ENCODE results near the gene BRSK2. TPM values are rescaled to one million over a fixed set of nuclear protein-coding genes. Genes with fewer than 3 reads are reported as not detected.

BRSK2 gene
- total RNA-seq, 1 donor from 2014 or later: 0.06 TPM

DNA sequence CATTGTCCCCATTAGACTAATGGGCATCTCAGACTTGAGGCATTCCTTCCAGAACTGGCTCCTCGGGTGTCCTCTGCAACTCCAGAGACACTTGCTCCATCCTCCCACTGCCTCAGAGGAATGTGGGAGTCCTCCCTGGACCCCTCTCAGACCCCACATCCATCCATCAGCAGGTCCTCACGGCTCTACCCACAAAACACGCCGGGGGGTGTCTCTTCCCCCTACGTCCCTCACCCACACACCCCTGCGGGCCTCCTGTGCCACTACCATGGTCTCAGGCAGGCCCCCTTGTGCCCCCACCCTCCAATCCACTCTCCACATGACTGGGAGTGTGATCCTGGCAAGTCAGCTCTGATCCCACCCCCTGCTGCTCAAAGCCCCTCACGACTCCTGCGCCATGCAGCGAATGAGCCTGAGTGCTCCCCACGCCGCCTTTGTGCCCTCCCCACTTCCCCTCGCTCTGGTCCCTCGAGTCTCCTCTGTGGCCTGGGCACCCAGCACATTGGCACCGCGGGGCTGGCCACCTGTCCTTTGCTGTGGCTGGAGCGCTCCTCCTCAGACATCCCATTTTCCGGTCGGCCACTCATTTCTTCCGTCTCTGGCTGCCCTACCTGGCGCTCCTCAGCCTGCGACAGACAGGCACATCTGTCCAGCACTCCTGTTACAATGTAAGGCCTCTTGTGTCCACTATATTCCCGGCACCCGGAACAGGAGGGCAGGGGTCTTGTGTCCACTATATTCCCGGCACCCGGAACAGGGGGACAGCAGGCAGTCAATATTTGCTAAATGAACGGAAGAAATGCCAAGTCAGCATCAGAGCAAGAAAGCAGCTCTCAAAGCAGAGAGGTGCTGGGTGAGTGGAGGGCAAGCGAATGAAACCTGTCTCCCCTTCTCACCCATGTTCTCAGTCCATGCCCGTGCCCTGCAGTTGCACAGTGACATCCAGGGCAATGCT is 111.0 kb downstream of the BRSK2 start:
- H3K4me3 ChIP-seq (ENCODE audit: low read depth, low read length): no peak overlapping the region
- DNase-seq (ENCODE audit: low read depth): no peak
- TF ChIP-seq CTCF (conservative IDR thresholded peaks at IDR 0.05; ENCODE audit: low read depth, low read length): no peak

DNA sequence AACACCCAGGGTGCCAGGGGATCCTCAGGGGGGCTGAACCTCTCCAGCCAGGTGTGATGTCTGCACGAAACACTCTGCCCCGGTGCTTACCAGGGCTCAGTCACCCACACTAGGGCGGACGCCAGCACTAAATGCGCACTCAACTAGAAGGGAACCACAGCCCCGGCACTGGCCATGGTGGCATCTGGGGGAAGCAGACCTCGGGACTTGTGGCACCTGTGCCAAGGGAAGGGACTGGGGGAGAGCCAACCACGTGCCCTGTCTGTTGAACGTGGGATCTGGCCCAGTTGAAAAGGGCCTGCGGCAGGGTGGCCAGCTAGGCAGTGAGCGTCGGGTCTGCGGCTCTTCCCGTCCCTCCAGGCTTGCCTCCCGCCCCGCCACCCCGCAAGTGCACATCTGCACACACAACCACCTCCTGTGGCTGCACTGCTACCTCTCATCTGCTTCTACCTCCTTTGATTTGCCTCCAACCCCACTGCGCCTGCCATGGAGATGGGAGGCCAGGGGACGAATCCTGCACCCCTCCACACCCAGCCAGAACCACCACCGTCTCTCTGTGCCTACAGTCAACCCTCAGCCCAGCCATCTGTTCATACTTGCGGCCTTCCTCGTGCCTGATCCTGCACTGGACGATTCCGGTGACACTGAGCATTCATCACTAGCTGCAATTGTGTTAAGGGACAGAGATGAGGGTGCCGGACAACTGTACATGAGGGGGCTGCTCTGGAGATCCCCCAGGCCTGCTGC is 111.9 kb downstream of the BRSK2 start:
- TF ChIP-seq CTCF (conservative IDR thresholded peaks at IDR 0.05; ENCODE audit: low read depth, low read length): no peak
- H3K4me3 ChIP-seq (ENCODE audit: low read depth, low read length): no peak overlapping the region
- DNase-seq (ENCODE audit: low read depth): no peak

DNA sequence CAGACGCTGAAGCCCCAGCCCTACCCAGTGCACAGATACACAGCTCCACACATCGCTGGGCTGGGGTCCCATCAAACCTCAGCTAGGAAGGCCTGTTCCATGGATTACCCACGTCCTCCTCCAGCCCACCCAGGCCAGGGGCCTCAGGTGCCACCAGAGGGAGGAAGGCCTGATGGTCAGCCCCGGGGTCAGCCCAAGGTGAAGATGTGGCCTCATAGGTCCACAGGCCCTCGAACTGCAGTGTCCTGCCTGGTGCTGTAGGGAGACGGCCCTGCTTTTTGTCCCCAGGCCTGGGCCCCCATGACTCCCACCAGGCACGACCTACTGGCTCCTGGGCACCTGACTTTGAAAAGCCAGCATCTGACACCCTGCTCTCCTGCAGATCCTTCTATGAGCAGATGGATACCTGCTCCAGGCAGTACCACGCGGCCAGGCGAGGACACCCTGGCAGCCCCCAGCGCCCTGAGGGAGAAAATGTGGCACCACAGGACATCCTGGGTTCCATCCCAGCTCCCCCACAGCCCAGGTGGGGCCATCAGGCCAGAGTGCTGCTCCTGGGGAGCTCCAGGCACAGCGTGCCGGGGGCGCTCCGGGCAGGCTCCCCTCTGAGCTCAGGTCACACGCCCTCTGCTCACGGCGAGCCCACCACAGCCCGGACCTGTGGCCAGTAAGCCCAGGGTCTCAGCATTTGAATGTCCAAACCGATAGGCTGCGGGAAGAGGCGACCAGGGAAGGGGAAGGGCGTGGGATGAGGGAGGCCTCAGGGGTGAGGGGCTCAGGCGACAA is 112.6 kb downstream of the BRSK2 start:
- no peak for DNase-seq (ENCODE audit: low read depth)
- no peak for TF ChIP-seq CTCF (conservative IDR thresholded peaks at IDR 0.05; ENCODE audit: low read depth, low read length)
- H3K4me3 ChIP-seq (ENCODE audit: low read depth, low read length): no peak overlapping the region

DNA sequence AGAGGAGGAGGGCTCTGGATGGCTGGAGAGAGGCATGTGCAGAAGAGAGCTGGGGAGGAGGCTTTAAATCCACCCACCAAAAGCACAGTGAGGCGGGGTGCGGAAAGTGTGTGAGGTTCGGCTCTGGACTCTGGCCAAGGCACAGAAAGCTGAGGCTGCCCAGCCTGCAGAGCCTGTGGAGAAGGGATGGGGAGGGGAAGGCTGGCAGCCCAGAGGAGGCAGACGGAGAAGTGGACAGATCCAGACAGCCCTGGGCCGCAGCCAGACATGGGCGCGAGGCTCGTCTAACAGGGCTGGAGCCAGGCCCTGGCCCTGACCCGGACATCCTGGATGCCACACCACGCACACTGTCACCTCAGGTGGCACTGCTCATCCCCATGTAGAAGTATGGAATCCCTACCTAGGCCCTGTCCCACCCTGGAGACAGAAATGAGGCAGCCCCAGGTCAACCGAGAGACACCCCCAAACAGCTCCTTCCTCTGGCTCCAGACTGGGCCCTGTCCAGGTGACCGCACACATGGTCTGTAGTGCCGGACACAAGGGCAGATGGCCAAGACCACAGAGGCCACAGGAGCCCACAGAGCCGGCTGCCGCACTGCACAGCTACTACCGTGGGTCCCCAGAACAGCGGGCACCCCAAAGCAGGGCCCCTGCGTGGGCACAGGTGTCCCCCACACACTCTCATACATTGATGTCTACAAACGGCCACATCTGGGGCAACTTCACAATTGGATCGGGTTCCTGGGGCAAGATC is 113.4 kb downstream of the BRSK2 start:
- no peak for DNase-seq (ENCODE audit: low read depth)
- H3K4me3 ChIP-seq (ENCODE audit: low read depth, low read length): no peak overlapping the region
- TF ChIP-seq CTCF (conservative IDR thresholded peaks at IDR 0.05; ENCODE audit: low read depth, low read length): no peak

DNA sequence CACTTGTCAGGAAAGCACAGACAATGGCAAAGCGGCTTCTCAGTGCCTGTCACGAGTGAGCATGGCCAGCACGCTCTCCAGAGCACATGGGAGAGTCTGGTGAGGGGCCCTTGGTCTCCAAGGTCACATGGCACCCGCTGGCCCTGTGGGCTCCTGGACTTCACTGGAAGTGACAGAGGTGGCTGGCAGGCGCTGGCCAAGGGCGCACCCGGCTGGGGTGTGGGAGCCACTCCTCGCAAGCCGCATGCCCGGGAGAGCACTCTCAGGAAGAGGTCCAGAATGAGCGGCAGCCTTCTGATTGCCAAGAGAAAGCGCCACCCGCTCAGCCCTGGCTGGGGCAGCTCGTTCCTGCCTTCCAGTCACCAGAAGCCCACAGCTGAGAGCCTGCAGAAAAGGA is 114.0 kb downstream of the BRSK2 start:
- TF ChIP-seq CTCF (conservative IDR thresholded peaks at IDR 0.05; ENCODE audit: low read depth, low read length): no peak
- no peak for DNase-seq (ENCODE audit: low read depth)
- no peak overlapping the region for H3K4me3 ChIP-seq (ENCODE audit: low read depth, low read length)

- TF ChIP-seq CTCF (conservative IDR thresholded peaks at IDR 0.05; ENCODE audit: low read depth, low read length): no peak
- no peak for DNase-seq (ENCODE audit: low read depth)
- no peak overlapping the region for H3K4me3 ChIP-seq (ENCODE audit: low read depth, low read length)
Observed at GRCh38 chr11:1504138-1504537, 114.4 kb downstream of the BRSK2 start.
